Esophagus squamous epithelium (tissue), 5 donors: ENCODE results near the gene AJUBA. TPM values are rescaled to one million over a fixed set of nuclear protein-coding genes. Genes with fewer than 3 reads are reported as not detected.
"Not testable (repeated sequence)": the region's sequence is repeated elsewhere in the genome, so short reads cannot be mapped to it uniquely, and the experiment has no call there.

Experiments
- DNase-seq: peaks from one replicate; lab custom pipeline; 2025; lab: John Stamatoyannopoulos, UW
- H3K27ac ChIP-seq, 4 donors: fragments of 200-600 bp; sonication (generic); one replicate each; pipeline ENCODE4 v1.5.1; 2016 to 2019; ENCODE audit warnings: mild to moderate bottlenecking in 1 of 4
- H3K27me3 ChIP-seq, 4 donors: fragments of 200-600 bp; sonication (generic); 1 replicate in 3 of 4; 2 replicates in 1 of 4; pipeline versions ENCODE4 v1.5.1 to v1.6.0; 2017 to 2021; ENCODE audit warnings: antibody characterized with exemption in 1 of 4
- H3K36me3 ChIP-seq, 3 donors: fragments of 200-600 bp; sonication (generic); one replicate each; pipeline ENCODE4 v1.5.1; 2016 to 2019
- H3K4me1 ChIP-seq, 3 donors: fragments of 200-600 bp; sonication (generic); one replicate each; pipeline ENCODE4 v1.5.1; 2017 to 2019
- H3K4me3 ChIP-seq, 4 donors: fragments of 200-600 bp; sonication (generic); 1 replicate in 3 of 4; 2 replicates in 1 of 4; pipeline ENCODE4 v1.5.1; 2016 to 2019; ENCODE audit warnings: mild to moderate bottlenecking in 2 of 4, moderate library complexity in 1 of 4
- H3K9me3 ChIP-seq, 3 donors: fragments of 200-600 bp; sonication (generic); one replicate each; pipeline ENCODE4 v1.5.1; 2016 to 2019
- CTCF ChIP-seq, 6 experiments: fragments of 450-650 bp in 4 of 6; fragments of 200-600 bp in 2 of 6; sonication (generic) in 2 of 6; IDR thresholded peaks; one replicate each; pipeline ENCODE4 v1.5.1; 2016 to 2019; ENCODE audit warnings: antibody characterized with exemption in 6 of 6, mild to moderate bottlenecking in 4 of 6, moderate library complexity in 4 of 6
- POLR2A ChIP-seq, 4 donors: fragments of 450-650 bp; IDR thresholded peaks; one replicate each; pipeline ENCODE4 v1.6.1; 2017; ENCODE audit warnings: antibody characterized with exemption in 4 of 4, mild to moderate bottlenecking in 4 of 4, moderate library complexity in 3 of 4
- WGBS, 2 donors: methylation state at CpG; one replicate each; pipeline ENCODE4 v1.1.5; 2018; 5-methylcytosine and 5-hydroxymethylcytosine counted together
- intact Hi-C: fragments of 100-400 bp; cut with DNase I; formaldehyde crosslinking; loops from one replicate; pipeline ENCODE4 v1.15.0; 2022
- total RNA-seq, 4 donors: library from RNA; depleted of rRNA; stranded (reverse); fragments of >200 nt; gene quantifications; one replicate each; pipeline ENCODE4 v1.1.0, GENCODE V29; 2016
- donor health status: DM: yes; HTN: yes; CAD: no.

AJUBA gene
- total RNA-seq, 4 donors from 2014 or later, result 31.3 to 44.3 (median 34.5) TPM

- H3K4me3 ChIP-seq, result no peak overlapping the region
- TF ChIP-seq POLR2A (IDR thresholded peaks at IDR 0.05), result no peak
- TF ChIP-seq CTCF (IDR thresholded peaks at IDR 0.05), result no peak
- H3K4me1 ChIP-seq, result peaks cover 10 to 39% (median 12%) of the 10 kb centered on the region in 3 donors
- peaks cover 0 to 67% (median 6%) of the 10 kb centered on the region in 3 donors for H3K36me3 ChIP-seq
- H3K27ac ChIP-seq, result no peak overlapping the region
- H3K27me3 ChIP-seq, result no peaks in the 10 kb centered on the region
- no peaks in the 10 kb centered on the region for H3K9me3 ChIP-seq
- no peak for DNase-seq
- 60 to 100% methylated on average over 1 of the region's 2 CpGs for WGBS, 2 donors
- intact Hi-C loops, result no loop called here
Measured at GRCh38 chr14:22972313-22972930, 9.9 kb downstream of the AJUBA start.

- 85 to 87% methylated on average over 1 of the region's 1 CpG for WGBS, 2 donors
Measured at GRCh38 chr14:22971152-22971551, 11.2 kb downstream of the AJUBA start.

GRCh38 chr14:22966783-22967269 lies 15.5 kb downstream of the AJUBA start:
- intact Hi-C loops, result no loop called here
- no peak overlapping the region for H3K4me3 ChIP-seq
- TF ChIP-seq CTCF (IDR thresholded peaks at IDR 0.05), result no peak
- TF ChIP-seq POLR2A (IDR thresholded peaks at IDR 0.05), result no peak
- DNase-seq, result no peak
- H3K27ac ChIP-seq, result no peak overlapping the region
- no peaks in the 10 kb centered on the region for H3K4me1 ChIP-seq
- 47 to 61% methylated on average over 4 of the region's 4 CpGs for WGBS, 2 donors
- no peaks in the 10 kb centered on the region for H3K27me3 ChIP-seq
- peaks cover 0 to 22% (median 0%) of the 10 kb centered on the region in 3 donors for H3K36me3 ChIP-seq
- H3K9me3 ChIP-seq, result no peaks in the 10 kb centered on the region

More at GRCh38 chr14:22971152-22971551, 11.2 kb downstream of the AJUBA start:
- H3K27me3 ChIP-seq, result no peaks in the 10 kb centered on the region
- H3K27ac ChIP-seq, result no peak overlapping the region
- DNase-seq, result no peak
- H3K4me3 ChIP-seq, result no peak overlapping the region
- peaks cover 0 to 60% (median 6%) of the 10 kb centered on the region in 3 donors for H3K36me3 ChIP-seq
- H3K9me3 ChIP-seq, result no peaks in the 10 kb centered on the region
- TF ChIP-seq POLR2A (IDR thresholded peaks at IDR 0.05) (no peak), CTCF (IDR thresholded peaks at IDR 0.05) (no peak)
- intact Hi-C loops, result no loop called here
- peaks cover 0 to 26% (median 0%) of the 10 kb centered on the region in 3 donors for H3K4me1 ChIP-seq

GRCh38 chr14:22965916-22966782 lies 16.2 kb downstream of the AJUBA start:
- H3K36me3 ChIP-seq, result peaks cover 0 to 17% (median 0%) of the 10 kb centered on the region in 3 donors
- DNase-seq, H3K4me1 ChIP-seq, H3K9me3 ChIP-seq, H3K4me3 ChIP-seq, H3K27me3 ChIP-seq, H3K27ac ChIP-seq, intact Hi-C loops: not testable (repeated sequence)
- WGBS, 2 donors, result 61 to 63% methylated on average over 13 to 15 of the region's 15 CpGs

- Histone ChIP-seq H3K4me3 (no peak overlapping the region), H3K27me3 (no peaks in the 10 kb centered on the region), H3K27ac (no peak overlapping the region), H3K9me3 (no peaks in the 10 kb centered on the region), H3K36me3 (no peaks in the 10 kb centered on the region), H3K4me1 (peaks cover 0 to 7% (median 0%) of the 10 kb centered on the region in 3 donors)
- no peak for DNase-seq
- 91 to 94% methylated on average over 6 of the region's 6 CpGs for WGBS, 2 donors
- no peak for TF ChIP-seq POLR2A (IDR thresholded peaks at IDR 0.05)
- TF ChIP-seq CTCF (IDR thresholded peaks at IDR 0.05), result no peak
- intact Hi-C loops, result no loop called here
Measured at GRCh38 chr14:22962061-22962676, 20.2 kb downstream of the AJUBA start.
